Measurements from ENCODE around the gene TMEM178B.

Gene TMEM178B

DNA sequence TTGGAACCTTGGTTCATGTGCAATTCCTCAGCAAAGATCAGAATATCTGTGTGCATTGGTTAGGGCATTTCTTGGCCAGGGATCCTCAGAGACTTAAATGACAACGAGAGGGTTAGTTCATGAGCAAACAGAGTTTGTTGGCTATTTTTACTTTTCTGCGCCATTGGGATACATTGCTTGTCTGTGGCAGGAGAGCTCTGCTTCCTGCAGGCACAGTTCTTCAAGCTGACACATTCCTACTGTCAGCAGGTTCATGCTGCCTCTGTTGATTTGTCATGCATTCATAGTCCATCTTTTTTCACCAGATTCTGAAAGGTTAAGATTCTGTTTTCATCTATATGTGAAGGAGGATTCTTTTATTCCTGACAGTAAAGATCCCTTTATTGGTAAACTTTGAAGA, 139.4 kb downstream of the TMEM178B start:
- in situ Hi-C loops (cut with HindIII; ENCODE audit: low sequenced_read_pairs), result no loop called here

DNA sequence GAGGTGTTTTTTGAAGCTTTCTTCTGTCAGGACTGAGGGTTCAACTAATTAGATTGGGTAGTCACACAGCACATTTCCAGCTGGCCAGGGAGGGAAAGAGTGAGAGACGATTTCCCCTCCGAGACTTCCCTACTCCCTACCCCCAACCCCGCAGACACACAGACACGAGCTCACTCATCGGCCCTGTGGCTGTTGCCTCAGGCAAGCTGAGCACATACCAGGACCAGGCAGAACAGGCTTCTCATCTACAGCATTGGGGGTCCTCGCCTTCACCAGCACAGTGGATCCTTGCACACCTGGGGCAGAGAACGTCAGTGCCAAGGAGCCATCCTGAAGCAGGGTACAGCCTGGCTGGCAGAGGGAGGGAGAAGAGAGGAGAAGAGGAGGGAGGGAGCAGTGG, 144.1 kb downstream of the TMEM178B start:
- in situ Hi-C loops (cut with HindIII; ENCODE audit: low sequenced_read_pairs), result no loop called here

DNA sequence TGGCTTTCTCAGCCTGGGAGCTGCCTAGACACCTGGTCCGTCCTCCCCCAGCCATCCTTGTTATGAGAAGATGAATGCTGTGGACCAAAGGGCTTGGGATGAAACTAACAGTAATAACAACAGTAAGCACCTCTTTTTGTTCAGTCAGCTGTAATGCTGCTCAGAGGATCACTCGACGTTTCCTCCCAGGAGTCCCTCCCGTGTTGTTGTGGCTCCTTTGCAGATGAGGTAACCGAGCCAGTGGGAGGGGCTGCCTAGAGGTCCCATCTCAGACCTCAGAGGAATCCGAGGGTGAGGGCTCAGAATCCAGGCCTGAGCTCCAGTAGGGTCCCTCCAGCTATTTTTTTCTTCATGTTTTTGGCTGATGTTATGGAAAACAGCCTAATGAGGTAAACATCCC, 145.1 kb downstream of the TMEM178B start:
- in situ Hi-C loops (cut with HindIII; ENCODE audit: low sequenced_read_pairs), result no loop called here

DNA sequence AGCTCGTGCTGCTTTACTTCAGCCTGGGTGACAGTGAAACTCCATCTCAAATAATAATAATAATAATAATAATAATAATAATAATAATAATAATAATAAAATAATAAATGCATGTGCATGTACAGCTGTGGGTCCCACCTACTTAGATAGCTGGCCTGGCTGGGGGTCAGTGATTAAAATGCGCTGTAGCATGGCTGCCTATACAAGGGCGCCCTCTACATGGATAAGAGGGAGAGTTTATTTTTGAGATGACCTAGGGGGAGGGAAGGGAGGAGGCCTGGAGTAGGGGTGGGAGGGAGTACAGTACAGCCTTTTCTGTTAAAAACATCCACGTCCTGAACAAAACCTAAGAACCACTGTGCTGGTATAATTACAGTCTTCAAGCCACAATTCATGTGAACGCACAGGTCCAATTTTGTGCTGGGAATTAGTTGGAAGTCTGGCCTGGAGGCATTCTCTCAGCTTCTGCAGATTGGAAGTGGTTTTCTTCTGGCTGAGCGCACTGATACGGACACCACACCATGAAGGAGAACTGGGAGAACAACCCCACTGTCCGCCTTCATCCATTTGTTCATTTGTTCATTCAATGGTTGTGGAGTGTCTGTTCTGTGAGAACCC, 146.5 kb downstream of the TMEM178B start:
- in situ Hi-C loops (cut with HindIII; ENCODE audit: low sequenced_read_pairs), result no loop called here

DNA sequence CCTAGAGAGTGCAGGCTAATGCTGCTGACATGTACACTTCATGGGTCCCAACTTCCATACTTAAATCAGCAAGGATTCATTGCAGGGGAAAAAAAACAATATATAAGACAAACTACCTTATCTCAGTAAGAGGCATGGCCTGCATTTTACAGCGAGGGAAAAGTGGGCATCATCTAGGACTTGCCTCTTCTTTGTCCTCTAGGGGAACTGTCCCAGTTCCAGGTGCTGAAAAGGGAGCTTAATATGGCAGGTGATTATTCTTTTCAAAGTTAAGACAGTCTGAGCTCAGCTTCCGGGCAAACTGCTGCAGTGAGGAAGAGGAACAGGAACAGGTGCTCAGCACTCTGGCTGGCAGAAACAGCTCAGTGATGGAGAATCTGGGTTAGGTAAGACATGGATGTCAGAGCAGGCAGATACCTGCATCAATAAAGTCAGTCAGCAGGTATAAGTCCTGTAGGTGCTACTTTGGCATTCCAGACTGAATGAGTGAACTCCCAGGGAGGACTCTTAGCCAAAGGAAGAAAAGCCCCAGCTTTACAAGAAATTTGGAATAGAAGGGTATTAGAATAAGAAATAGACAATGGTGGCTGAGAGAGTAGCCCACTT, 147.2 kb downstream of the TMEM178B start:
- in situ Hi-C loops (cut with HindIII; ENCODE audit: low sequenced_read_pairs), result no loop called here

DNA sequence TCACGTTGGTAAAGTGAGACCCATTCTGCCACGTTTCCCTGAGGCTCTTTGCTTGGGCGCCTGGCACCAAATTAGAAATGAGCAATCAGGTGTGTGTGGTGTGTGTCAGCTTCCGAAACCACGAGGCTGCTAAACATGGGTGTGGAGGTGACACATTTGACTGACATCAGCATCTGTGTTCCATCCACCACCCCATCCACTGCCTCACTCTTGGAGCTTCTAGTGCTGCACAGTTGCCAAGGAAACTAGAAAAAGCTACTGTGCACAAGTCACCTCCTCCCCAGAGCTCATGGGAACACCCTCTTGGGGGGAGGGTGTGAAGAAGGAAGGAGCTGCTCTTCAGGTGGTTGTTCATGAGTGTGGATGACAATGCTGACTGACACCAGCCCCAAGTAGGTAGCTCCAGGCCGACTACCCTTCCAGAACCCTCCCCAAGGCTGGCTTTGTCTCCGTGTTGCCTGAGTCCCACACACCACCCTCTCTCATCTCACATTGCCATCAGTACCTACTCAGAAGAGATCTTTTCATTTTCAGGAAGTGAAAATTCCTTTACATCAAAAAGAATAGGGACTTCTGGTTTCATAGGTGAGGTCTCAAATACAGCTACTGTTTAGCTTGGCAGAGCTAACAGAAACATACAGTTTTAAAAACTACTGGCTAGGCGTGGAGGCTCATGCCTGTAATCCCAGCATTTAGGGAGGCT, 152.2 kb downstream of the TMEM178B start:
- in situ Hi-C loops (cut with HindIII; ENCODE audit: low sequenced_read_pairs), result no loop called here

DNA sequence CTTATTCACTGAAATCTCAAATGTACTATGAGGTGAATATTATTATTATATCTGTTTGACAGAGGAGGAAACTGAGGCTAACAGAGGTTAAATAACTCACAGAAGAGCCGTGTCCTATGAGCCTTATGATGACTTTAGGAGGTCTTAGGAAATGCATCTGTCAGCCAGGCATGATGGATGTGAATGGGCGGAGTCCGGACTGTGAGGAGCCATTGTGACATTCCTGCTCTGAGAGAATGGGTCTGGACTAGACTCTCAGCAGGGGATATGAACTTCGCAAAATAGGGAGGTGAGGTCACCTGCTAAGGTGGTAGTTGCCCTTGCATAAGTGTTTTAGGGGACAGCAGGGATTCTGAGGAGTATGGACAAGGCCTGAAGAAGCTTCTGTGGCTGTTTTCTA, 153.6 kb downstream of the TMEM178B start:
- in situ Hi-C loops (cut with HindIII; ENCODE audit: low sequenced_read_pairs), result no loop called here

DNA sequence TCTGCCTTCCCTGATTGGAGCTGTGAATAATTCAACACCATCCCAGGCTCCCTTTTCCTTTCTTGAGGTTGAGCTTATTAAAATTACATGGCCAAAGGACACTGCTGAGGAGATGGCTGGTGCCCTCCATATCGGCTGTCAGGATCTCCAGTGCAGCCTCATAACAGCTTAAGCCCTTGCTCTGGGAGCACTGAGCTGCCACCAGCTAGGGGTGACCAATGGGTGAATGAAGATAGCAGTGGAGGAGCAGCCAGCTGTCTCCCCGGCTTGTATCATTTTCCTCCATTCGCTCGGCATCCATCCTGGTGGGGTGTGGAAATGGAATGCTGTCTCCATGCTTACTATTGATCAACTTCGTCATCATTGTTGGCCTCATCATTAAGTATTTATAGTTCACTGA, 154.6 kb downstream of the TMEM178B start:
- in situ Hi-C loops (cut with HindIII; ENCODE audit: low sequenced_read_pairs), result no loop called here

DNA sequence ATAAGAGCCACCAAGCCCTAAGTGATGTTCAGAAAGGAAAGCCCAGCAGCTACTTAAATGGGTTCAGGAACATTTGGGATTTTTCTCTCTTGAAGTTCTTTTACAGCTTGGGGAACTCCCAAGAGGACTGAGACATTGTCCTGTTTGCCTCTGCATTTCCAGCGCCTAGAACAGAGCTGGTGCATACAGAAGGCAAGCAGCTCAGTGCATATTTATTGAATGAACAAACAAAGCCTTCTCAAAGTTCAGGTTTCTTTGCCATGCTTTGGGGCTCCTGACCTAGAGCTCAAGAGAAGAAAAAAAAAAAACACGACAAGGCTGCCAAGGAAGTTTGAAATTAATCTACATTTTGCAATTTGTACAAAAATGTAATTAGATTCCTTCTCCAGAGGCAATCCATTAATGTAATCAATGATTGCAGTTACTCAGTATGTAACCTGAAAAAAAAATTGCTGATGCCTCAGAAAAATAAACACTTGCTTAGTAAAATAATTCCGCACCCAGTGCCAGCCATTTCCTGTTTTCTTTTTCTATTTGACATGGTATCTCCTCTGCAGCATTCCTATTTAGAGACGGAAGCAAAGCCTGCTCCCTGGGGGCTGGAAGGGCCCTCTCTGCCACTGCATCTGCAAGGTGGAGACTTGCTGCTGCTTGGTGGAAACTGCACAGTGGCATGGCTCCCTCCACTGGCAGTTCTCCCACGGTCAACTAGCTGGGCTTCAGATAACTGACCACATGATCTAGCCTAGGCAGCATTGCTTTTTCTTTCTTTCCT, 157.3 kb downstream of the TMEM178B start:
- in situ Hi-C loops (cut with HindIII; ENCODE audit: low sequenced_read_pairs), result no loop called here

DNA sequence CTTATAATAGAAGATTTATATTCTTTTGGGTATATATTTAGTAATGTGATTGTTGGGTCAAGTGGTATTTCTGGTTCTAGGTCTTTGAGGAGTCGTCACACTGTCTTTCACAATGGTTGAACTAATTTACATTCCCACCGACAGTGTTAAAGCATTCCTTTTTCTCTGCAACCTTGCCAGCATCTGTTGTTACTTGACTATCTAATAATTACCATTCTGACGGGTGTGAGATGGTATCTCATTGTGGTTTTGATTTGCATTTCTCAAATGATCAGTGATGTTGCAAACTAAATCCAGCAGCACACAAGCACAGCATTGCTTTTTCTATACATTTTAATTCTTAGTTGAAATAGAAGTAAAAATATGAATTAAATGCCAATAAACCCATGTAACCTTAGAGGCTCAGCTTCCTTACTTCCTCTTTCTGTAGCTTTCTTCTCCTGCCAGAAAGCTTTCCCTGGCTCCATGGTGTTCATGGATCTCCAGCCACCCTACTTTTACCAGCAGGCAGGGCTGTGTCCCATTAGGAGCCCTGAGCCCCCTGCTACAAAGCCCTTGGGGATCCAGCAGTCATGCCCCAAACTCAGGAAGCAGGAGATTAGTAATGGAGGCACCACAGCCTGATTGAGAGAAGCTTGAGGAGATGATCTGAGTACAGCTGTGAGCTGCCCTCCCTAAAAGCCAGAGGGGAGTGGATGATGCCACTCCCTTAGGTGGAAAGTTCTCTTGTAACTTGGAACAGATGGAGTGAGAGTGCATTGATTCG, 158.6 kb downstream of the TMEM178B start:
- in situ Hi-C loops (cut with HindIII; ENCODE audit: low sequenced_read_pairs), result no loop called here

DNA sequence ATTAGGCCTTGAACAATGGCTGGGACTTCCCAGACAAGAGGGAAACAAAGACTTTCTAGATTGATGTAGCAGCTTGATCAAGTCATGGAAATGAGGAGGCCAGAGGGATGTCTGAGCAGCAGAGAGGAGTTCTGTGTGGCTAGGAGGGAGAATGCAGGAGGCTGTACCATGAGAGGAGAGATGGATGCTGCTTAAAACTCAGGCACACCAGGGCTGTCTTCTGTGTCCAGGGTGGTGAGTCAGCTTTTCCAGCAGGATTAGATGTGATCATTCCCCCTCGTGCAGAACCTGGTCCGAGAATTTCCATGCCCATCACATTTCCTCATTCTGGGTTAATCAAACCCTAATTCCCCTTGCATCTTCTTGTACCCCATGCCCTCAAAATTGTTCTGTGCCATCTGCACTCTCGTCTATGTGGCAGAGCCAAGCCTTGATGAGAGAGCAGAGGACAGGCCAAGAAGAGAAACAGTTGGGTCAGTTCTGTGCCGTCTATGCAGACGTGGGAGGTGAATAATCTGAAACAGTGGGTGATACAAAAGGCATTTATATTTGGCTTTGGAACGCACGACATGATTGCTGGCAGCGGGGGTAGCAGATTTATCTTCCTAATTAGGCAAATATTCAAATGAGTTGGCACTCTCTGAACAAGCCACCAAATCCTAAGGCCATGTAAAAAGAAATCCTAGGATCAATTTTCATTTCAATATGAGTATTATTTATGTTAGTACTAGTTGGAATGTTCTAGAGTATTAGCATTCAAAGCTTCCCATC, 160.7 kb downstream of the TMEM178B start:
- in situ Hi-C loops (cut with HindIII; ENCODE audit: low sequenced_read_pairs), result no loop called here

DNA sequence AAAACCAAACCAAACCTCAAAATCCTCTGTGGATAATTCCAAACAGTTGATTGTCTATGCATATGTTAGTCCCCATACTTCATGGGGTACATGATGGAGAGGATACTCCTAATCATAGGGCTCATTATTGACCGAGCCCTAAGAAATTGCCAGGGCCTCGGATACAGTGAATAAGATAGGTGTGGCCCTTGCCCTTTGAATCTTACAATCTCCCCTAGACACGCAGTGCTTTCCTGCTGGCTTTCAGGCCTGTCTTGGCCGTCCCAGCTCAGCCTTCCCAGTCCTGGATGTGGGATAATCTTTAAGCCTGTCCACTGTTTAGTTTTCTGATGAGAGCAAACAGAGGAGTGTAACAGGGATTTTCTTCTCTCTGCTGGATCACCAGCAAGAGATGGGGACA, 161.8 kb downstream of the TMEM178B start:
- in situ Hi-C loops (cut with HindIII; ENCODE audit: low sequenced_read_pairs), result no loop called here

DNA sequence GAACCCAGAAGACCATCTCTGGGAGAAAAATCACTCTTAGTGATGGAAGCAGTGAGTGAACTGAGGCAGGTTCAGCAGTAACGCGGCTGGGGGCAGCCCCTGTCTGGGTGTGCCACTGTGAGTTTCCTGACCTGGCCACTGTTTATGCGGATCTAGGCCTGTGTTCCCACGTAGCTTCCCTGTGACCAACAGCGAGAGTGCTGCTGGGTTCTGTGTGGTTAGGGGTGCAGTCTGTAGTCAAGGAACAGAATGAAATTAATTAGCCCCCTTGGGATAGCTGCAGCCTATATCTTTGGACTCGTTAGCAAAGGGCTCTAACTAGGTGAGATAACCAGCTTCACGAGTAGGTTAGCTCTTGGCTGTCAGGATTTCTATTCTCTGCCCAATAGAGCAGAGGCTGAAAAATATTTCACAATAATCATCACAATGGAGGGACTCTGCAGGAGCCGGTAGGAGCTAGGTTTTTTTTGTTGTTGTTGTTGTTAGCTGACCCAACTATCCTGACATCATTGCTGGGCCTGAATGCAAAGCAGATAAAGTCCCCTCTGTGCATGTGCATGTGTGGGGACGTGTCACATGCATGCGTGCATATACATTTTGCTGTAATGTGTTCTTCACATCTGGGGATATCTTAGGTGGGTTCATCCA, 164.9 kb downstream of the TMEM178B start:
- in situ Hi-C loops (cut with HindIII; ENCODE audit: low sequenced_read_pairs), result no loop called here

DNA sequence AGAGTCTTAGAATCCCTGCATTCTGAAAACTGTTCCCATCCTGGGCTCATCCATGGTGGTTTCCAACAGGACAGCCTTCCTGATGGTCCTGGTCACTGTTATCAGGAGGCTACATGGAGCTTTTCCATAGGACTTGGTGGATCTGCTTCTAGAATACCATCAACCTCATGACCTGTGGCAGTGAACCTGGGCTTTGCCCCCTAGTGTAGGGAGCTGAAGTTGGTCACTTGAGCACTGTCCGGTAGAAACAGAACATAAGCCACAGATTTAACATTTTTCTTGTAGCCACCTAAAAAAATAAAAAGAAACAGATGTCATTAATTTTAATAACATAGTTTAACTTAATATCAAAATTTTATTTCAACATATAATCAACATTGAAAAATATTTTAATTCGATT, 165.8 kb downstream of the TMEM178B start:
- in situ Hi-C loops (cut with HindIII; ENCODE audit: low sequenced_read_pairs), result no loop called here

DNA sequence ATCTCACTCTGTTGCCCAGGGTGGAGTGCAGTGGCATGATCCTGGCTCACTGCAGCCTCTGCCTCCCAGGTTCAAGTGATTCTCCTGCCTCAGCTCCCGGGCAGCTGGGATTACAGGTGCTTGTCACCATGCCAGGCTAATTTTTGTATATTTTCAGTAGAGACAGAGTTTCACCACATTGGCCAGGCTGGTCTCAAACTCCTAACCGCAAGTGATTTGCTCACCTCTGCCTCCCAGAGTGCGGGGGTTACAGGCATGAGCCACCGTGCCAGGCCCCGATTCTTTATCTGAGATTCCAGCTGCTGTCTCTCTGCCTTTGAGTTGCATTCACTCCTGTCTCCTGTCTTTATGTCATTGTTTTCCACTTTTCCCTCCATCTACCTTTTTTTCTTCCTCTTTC, 168.7 kb downstream of the TMEM178B start:
- in situ Hi-C loops (cut with HindIII; ENCODE audit: low sequenced_read_pairs), result no loop called here

DNA sequence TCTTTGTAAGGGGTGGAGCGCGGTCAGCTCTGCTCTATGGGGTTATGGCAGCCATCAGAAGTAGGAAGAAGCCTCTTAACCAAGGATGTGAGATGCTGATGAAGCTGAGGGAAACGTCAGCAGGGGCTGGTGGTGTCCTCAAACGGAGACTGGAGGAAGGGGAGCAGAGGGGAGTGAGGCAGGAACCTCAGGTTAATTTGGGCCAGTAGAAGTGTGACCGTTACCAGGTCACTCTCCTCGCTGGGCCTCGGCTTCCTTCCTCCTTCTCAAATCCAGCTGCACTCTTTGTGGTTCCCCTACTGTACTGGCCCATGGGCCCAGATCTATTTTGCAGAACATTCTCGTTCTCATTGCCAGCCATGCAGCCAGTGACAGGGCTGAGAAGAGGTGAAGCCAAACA, 169.5 kb downstream of the TMEM178B start:
- in situ Hi-C loops (cut with HindIII; ENCODE audit: low sequenced_read_pairs), result no loop called here

DNA sequence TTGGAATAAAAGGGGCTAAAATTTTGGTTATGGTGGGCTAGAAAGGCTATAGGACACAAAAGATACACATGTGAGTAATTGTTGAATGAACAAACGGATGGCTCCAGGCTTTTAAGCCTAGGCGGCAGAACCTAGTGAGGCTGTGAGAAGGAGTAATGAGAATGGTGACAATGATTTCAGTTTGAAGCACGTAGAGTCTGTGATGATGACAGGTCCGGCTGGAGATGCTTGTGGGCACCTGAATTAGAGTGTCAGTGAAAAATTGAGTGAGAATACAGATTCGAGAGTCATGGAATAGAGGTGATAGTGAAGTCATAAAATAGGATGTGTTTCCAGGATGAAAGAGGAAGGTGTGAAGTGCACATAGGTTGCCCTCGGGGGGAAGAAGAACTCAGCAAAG, 170.6 kb downstream of the TMEM178B start:
- in situ Hi-C loops (cut with HindIII; ENCODE audit: low sequenced_read_pairs), result no loop called here

DNA sequence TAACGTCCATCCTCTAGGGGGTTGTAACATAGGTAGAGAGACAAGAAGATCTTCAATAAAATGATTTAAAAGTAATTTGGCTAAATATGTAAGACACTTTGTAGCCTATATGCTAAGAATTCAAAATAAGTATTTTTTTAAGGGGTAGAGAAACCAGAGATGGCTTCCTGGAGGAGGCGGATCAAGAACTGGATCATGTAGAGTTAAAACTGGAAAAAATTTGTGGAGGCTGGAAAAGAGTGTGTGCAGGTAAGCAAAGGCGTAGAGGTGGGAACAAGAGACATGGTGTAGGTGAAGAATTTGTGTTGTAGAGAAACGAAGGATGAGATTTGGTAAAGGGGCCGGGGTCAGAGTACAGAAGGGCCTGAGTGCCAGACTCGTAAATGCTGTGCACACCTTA, 172.6 kb downstream of the TMEM178B start:
- in situ Hi-C loops (cut with HindIII; ENCODE audit: low sequenced_read_pairs), result no loop called here

DNA sequence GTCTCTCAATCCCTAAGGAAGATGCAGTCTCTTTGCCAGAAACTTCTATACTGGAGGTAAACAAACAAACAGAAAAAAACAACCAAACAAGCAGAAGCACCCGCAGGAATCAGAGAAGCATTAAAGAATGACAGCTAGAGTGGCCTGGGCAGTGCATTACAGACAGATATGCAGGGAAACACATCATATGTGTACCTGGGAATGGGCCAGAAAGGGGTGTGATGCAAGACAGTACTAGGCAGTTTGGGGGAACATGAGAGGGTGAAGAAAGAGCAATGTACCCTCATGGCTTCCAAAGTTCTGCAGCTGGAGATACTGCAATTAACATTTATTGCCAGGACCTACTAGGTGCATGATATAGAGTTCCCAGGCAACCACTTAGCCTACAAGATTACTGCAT, 177.3 kb downstream of the TMEM178B start:
- in situ Hi-C loops (cut with HindIII; ENCODE audit: low sequenced_read_pairs), result no loop called here

DNA sequence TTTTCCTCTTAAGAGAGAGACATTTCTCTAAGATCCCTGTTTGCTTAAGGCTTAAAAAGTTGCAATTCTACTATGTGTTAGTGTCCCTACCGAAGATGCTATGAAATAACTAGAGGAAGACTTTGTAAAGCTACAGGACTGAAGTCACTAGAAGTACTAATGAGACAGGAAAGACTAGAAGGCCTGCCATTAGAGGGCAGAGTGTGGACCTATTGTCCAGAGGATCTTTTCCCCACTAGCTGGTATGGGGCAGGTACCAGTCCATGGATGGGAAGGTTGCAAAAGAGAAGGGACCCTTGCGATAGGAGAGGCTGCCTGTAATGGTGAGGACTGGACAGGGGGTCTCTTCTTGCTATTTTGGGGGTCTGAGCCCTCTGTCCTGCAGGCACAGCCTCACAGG, 178.1 kb downstream of the TMEM178B start:
- in situ Hi-C loops (cut with HindIII; ENCODE audit: low sequenced_read_pairs), result no loop called here
